HG02981 (cell line): ENCODE results near the gene KBTBD7.

ENCODE experiments used
- ATAC-seq: cut with Tn5 transposase; IDR thresholded peaks from one replicate; pipeline ENCODE4 v1.9.1; 2021; ENCODE audit warnings: mild to moderate bottlenecking, moderate library complexity; ENCODE audit not compliant: unreplicated experiment

KBTBD7 gene

GRCh38 chr13:41144576-41144975, 49.8 kb downstream of the KBTBD7 start:
- no peak for ATAC-seq
